Progenitor cell of endocrine pancreas (in vitro differentiated cells): ENCODE results near the gene CNKSR3. TPM values are rescaled to one million over a fixed set of nuclear protein-coding genes. Genes with fewer than 3 reads are reported as not detected.

Experiments used
- DNase-seq: peaks from one replicate; pipeline ENCODE4 v3.0.0; 2021; ENCODE audit warnings: low spot score; ENCODE audit not compliant: unreplicated experiment
- H3K27ac Mint-ChIP-seq: 2 replicates; pipeline ENCODE4 v1.8.0; 2021; ENCODE audit warnings: mild to moderate bottlenecking, moderate library complexity, mixed read lengths
- H3K27me3 Mint-ChIP-seq: 2 replicates; pipeline ENCODE4 v1.8.0; 2021; ENCODE audit warnings: mixed read lengths
- H3K36me3 Mint-ChIP-seq: 2 replicates; pipeline ENCODE4 v1.8.0; 2022; ENCODE audit warnings: mixed read lengths; ENCODE audit not compliant: insufficient read depth
- H3K4me1 Mint-ChIP-seq: 2 replicates; pipeline ENCODE4 v1.8.0; 2021; ENCODE audit warnings: low read depth, mixed read lengths
- H3K4me3 Mint-ChIP-seq: 2 replicates; pipeline ENCODE4 v1.8.0; 2021; ENCODE audit warnings: low read depth, mild to moderate bottlenecking, moderate library complexity, mixed read lengths
- H3K9me3 Mint-ChIP-seq: 2 replicates; pipeline ENCODE4 v1.8.0; 2021; ENCODE audit warnings: low read depth, mixed read lengths
- CTCF ChIP-seq: fragments of 200-600 bp; sonication (generic); IDR thresholded peaks from one replicate; pipeline ENCODE4 v1.5.0; 2021; ENCODE audit warnings: antibody characterized with exemption, mild to moderate bottlenecking; ENCODE audit not compliant: unreplicated experiment
- total RNA-seq: library from RNA; stranded (reverse); gene quantifications from 2 replicates; pipeline ENCODE4 v1.2.1, GENCODE V29; 2021

The CNKSR3 gene
- total RNA-seq, 1 donor from 2014 or later, result 20.3 TPM

- no peak for DNase-seq
- Mint-ChIP-seq H3K4me1 (peaks cover 10% of the 10 kb centered on the region), H3K36me3 (peaks cover 3% of the 10 kb centered on the region), H3K9me3 (no peaks in the 10 kb centered on the region), H3K4me3 (no peak overlapping the region), H3K27ac (no peak overlapping the region), H3K27me3 (no peaks in the 10 kb centered on the region)
- no peak for TF ChIP-seq CTCF
Observed at GRCh38 chr6:154496793-154497517, 13.5 kb downstream of the CNKSR3 start.

- no peaks in the 10 kb centered on the region for H3K27me3 Mint-ChIP-seq
- H3K4me3 Mint-ChIP-seq, result no peak overlapping the region
- H3K9me3 Mint-ChIP-seq, result no peaks in the 10 kb centered on the region
- no peaks in the 10 kb centered on the region for H3K36me3 Mint-ChIP-seq
- H3K4me1 Mint-ChIP-seq, result peaks cover 7% of the 10 kb centered on the region
- TF ChIP-seq CTCF, result no peak
- no peak overlapping the region for H3K27ac Mint-ChIP-seq
- DNase-seq, result no peak
Observed at GRCh38 chr6:154496186-154496585, 14.3 kb downstream of the CNKSR3 start.

- no peak for DNase-seq
- H3K4me1 Mint-ChIP-seq, result no peaks in the 10 kb centered on the region
- peaks cover 3% of the 10 kb centered on the region for H3K36me3 Mint-ChIP-seq
- H3K27me3 Mint-ChIP-seq, result no peaks in the 10 kb centered on the region
- H3K9me3 Mint-ChIP-seq, result no peaks in the 10 kb centered on the region
- H3K27ac Mint-ChIP-seq, result no peak overlapping the region
- TF ChIP-seq CTCF, result no peak
- H3K4me3 Mint-ChIP-seq, result no peak overlapping the region
Observed at GRCh38 chr6:154494592-154495311, 15.7 kb downstream of the CNKSR3 start.

- Mint-ChIP-seq H3K36me3 (peaks cover 3% of the 10 kb centered on the region), H3K27me3 (no peaks in the 10 kb centered on the region), H3K4me1 (peaks cover 5% of the 10 kb centered on the region), H3K4me3 (no peak overlapping the region), H3K9me3 (no peaks in the 10 kb centered on the region), H3K27ac (no peak overlapping the region)
- no peak for TF ChIP-seq CTCF
- no peak for DNase-seq
Observed at GRCh38 chr6:154491567-154492470, 18.7 kb downstream of the CNKSR3 start.

GRCh38 chr6:154489822-154490221, 20.7 kb downstream of the CNKSR3 start:
- H3K27me3 Mint-ChIP-seq, result no peaks in the 10 kb centered on the region
- DNase-seq, result no peak
- H3K4me3 Mint-ChIP-seq, result no peak overlapping the region
- peaks cover 5% of the 10 kb centered on the region for H3K4me1 Mint-ChIP-seq
- TF ChIP-seq CTCF, result no peak
- no peaks in the 10 kb centered on the region for H3K9me3 Mint-ChIP-seq
- peaks cover 3% of the 10 kb centered on the region for H3K36me3 Mint-ChIP-seq
- no peak overlapping the region for H3K27ac Mint-ChIP-seq
